HCT116 (cell line): ENCODE measurements around the gene DPH6. TPM values are rescaled to one million over a fixed set of nuclear protein-coding genes. Genes with fewer than 3 reads are reported as not detected.
A peak's percentile ranks its signal among the peaks of the same experiment; 100 is the strongest.

Experiments
- ATAC-seq: fragments of 200-7000 bp; cut with Tn5 transposase; 2 replicates; pipeline ENCODE4 v1.9.1; 2020; ENCODE audit warnings: mild to moderate bottlenecking, moderate library complexity
- BruUV-seq: library from RNA; stranded (reverse); fragments of 400-500 nt; replicated peaks from 2 replicates; lab custom pipeline; 2021; lab: Mats Ljungman, UMichigan
- CTCF ChIA-PET: fragments of 300-600 bp; sonication (Branson Sonifier 250); formaldehyde crosslinking; loops from one replicate; lab custom pipeline; 2021; ENCODE audit warnings: antibody characterized with exemption; lab: Charles Lee
- POLR2A ChIA-PET: fragments of 300-600, 350-600 bp; sonication (Branson Sonifier 250); formaldehyde crosslinking; loops from one replicate; lab custom pipeline; 2021; ENCODE audit warnings: antibody characterized with exemption; lab: Charles Lee
- RAD21 ChIA-PET, 2 experiments: fragments of 300-600 bp; sonication (Branson Sonifier 250); formaldehyde crosslinking; loops; one replicate each; lab custom pipeline; 2023; ENCODE audit warnings: low total read pairs in 2 of 2; ENCODE audit not compliant: uncharacterized antibody in 2 of 2, unreplicated experiment in 2 of 2, low non-redundant PET in 1 of 2; lab: Charles Lee
- DNase-seq: peaks from one replicate; pipeline ENCODE4 v3.0.0-alpha.2; 2010; ENCODE audit warnings: low read depth, low spot score
- H2AFZ ChIP-seq: fragments of 200-600 bp; shearing (Covaris generic), sonication (generic); 2 replicates; pipeline ENCODE4 v1.6.1; 2017; ENCODE audit warnings: low read depth, mixed run types, mixed read lengths, antibody characterized with exemption, low read length; ENCODE audit not compliant: poor library complexity, severe bottlenecking
- H3K27ac ChIP-seq: 2 replicates; pipeline ENCODE4 v1.5.1; 2012; ENCODE audit warnings: low read depth, low read length
- H3K27me3 ChIP-seq: fragments of 200-600 bp; sonication (generic); 2 replicates; pipeline ENCODE4 v1.6.1; 2016; ENCODE audit warnings: mixed run types, low read length, mixed read lengths; ENCODE audit not compliant: insufficient read depth
- H3K36me3 ChIP-seq, 2 experiments: fragments of 200-500 bp in 1 of 2; fragments of 200-600 bp in 1 of 2; sonication (Bioruptor generic) in 1 of 2; sonication (generic) in 1 of 2; 2 replicates each; pipeline versions ENCODE4 v1.5.1 to v1.6.1; 2014 to 2016; ENCODE audit warnings: low read length in 2 of 2, inconsistent platforms in 1 of 2, mixed read lengths in 1 of 2, mixed run types in 1 of 2; ENCODE audit not compliant: insufficient read depth in 2 of 2, control insufficient read depth in 1 of 2
- H3K4me1 ChIP-seq, 2 experiments: fragments of 200-600 bp in 1 of 2; sonication (generic) in 1 of 2; 2 replicates each; pipeline versions ENCODE4 v1.5.1 to v1.6.1; 2012 to 2017; ENCODE audit warnings: low read length in 2 of 2, inconsistent platforms in 1 of 2, mild to moderate bottlenecking in 1 of 2, mixed read lengths in 1 of 2, mixed run types in 1 of 2, moderate library complexity in 1 of 2; ENCODE audit not compliant: insufficient read depth in 2 of 2, control insufficient read depth in 1 of 2
- H3K4me2 ChIP-seq: fragments of 200-600 bp; sonication (generic); 2 replicates; pipeline ENCODE4 v1.6.1; 2017; ENCODE audit warnings: mixed run types, low read length, mixed read lengths
- H3K4me3 ChIP-seq, 2 experiments: fragments of 200-600 bp in 1 of 2; sonication (generic) in 1 of 2; replicated peaks in 1 of 2; 2 replicates each; pipeline ENCODE4 v1.5.1; 2011 to 2016; ENCODE audit warnings: low read length in 2 of 2, control low read depth in 1 of 2, low read depth in 1 of 2, mild to moderate bottlenecking in 1 of 2, mixed read lengths in 1 of 2, mixed run types in 1 of 2
- H3K79me2 ChIP-seq: fragments of 200-600 bp; sonication (generic); 2 replicates; pipeline ENCODE4 v1.6.1; 2017; ENCODE audit warnings: mild to moderate bottlenecking, mixed run types, low read length, moderate library complexity, mixed read lengths; ENCODE audit not compliant: insufficient read depth
- H3K9ac ChIP-seq: fragments of 200-600 bp; sonication (generic); 2 replicates; pipeline ENCODE4 v1.6.1; 2016; ENCODE audit warnings: low read length, mixed read lengths
- H3K9me2 ChIP-seq: fragments of 200-600 bp; sonication (generic), shearing (Covaris generic); 2 replicates; pipeline ENCODE4 v1.6.1; 2017; ENCODE audit warnings: mixed run types, mild to moderate bottlenecking, moderate library complexity; ENCODE audit not compliant: insufficient read depth
- H3K9me3 ChIP-seq, 2 experiments: fragments of 200-500 bp in 1 of 2; fragments of 200-600 bp in 1 of 2; sonication (Bioruptor generic) in 1 of 2; sonication (generic) in 1 of 2; 2 replicates each; pipeline ENCODE4 v1.6.1; 2014 to 2017; ENCODE audit warnings: low read length in 2 of 2, mixed read lengths in 2 of 2, inconsistent platforms in 1 of 2, low read depth in 1 of 2, mild to moderate bottlenecking in 1 of 2, mixed run types in 1 of 2, moderate library complexity in 1 of 2; ENCODE audit not compliant: control insufficient read depth in 1 of 2, insufficient read depth in 1 of 2
- H4K20me1 ChIP-seq: fragments of 200-600 bp; sonication (generic), shearing (Covaris generic); 2 replicates; pipeline ENCODE4 v1.6.1; 2017; ENCODE audit warnings: mixed run types, mild to moderate bottlenecking, moderate library complexity; ENCODE audit not compliant: insufficient read depth
- ATF3 ChIP-seq: IDR thresholded peaks from 2 replicates; pipeline ENCODE4 v1.6.1; 2012
- CBX3 ChIP-seq: IDR thresholded peaks from 2 replicates; pipeline ENCODE4 v1.6.1; 2012; ENCODE audit warnings: low read depth
- FOSL1 ChIP-seq: IDR thresholded peaks from 2 replicates; pipeline ENCODE4 v1.6.1; 2012; ENCODE audit warnings: low read depth
- JUND ChIP-seq: IDR thresholded peaks from 2 replicates; pipeline ENCODE4 v1.6.1; 2012
- SP1 ChIP-seq: IDR thresholded peaks from 2 replicates; pipeline ENCODE4 v1.6.1; 2012; ENCODE audit warnings: low read depth
- SRF ChIP-seq: IDR thresholded peaks from 2 replicates; pipeline ENCODE4 v1.6.1; 2012; ENCODE audit warnings: low read depth
- TCF7L2 ChIP-seq: IDR thresholded peaks from 2 replicates; pipeline ENCODE4 v1.7.0; 2011; ENCODE audit warnings: borderline replicate concordance, inconsistent platforms; ENCODE audit not compliant: insufficient read depth, insufficient read length; ENCODE audit errors: extremely low read depth
- YY1 ChIP-seq: IDR thresholded peaks from 2 replicates; pipeline ENCODE4 v1.6.1; 2011; ENCODE audit warnings: low read length, low read depth, moderate library complexity, mild to moderate bottlenecking; ENCODE audit not compliant: insufficient replicate concordance; ENCODE audit errors: extremely low read depth
- ZBTB33 ChIP-seq: IDR thresholded peaks from 2 replicates; pipeline ENCODE4 v1.6.1; 2011; ENCODE audit warnings: mild to moderate bottlenecking, low read length, moderate library complexity; ENCODE audit not compliant: insufficient replicate concordance; ENCODE audit errors: extremely low read depth
- ZFX ChIP-seq: fragments of 450-650 bp; IDR thresholded peaks from 2 replicates; pipeline ENCODE4 v1.6.1; 2017
- ZNF274 ChIP-seq: fragments of 200-500 bp; sonication (Bioruptor generic); IDR thresholded peaks from 2 replicates; pipeline ENCODE4 v1.6.1; 2014; ENCODE audit warnings: mild to moderate bottlenecking, low read depth, low read length, inconsistent platforms
- intact Hi-C: fragments of 100-400 bp; cut with micrococcal nuclease; formaldehyde crosslinking; loops from 2 replicates; pipeline ENCODE4 v1.10.0; 2022
- total RNA-seq: library from RNA; stranded (reverse); gene quantifications from one replicate; pipeline ENCODE4 v1.2.1, GENCODE V29; 2021; ENCODE audit not compliant: unreplicated experiment
- TF ChIP-seq, protein P1 (sequence below): IDR thresholded peaks from 2 replicates; pipeline ENCODE4 v1.6.1; 2012
- TF ChIP-seq, protein P2 (sequence below), 3 experiments: fragments of 200-600 bp in 1 of 3; sonication (generic) in 1 of 3; IDR thresholded peaks in 2 of 3; conservative IDR thresholded peaks in 1 of 3; 2 replicates each; pipeline ENCODE4 v1.5.1; 2012 to 2017; ENCODE audit warnings: low read depth in 2 of 3, low read length in 2 of 3, antibody characterized with exemption in 1 of 3, borderline replicate concordance in 1 of 3, control low read depth in 1 of 3, mild to moderate bottlenecking in 1 of 3, mixed read lengths in 1 of 3, mixed run types in 1 of 3, moderate library complexity in 1 of 3; ENCODE audit not compliant: insufficient read depth in 1 of 3

The DPH6 gene
- total RNA-seq, 1 experiment from 2014 or later = 18.2 TPM

GRCh38 chr15:35430301-35430700 is 115.7 kb downstream of the DPH6 start:
- Histone ChIP-seq H3K9me2 (no peaks in the 10 kb centered on the region; the same call in 1 of the 2 replicates), H2AFZ (no peak overlapping the region), H3K9me3 (no peaks in the 10 kb centered on the region), H3K4me2 (no peak overlapping the region), H3K79me2 (no peaks in the 10 kb centered on the region), H3K4me3 (no peak overlapping the region), H3K4me1 (peaks cover 2 to 10% of the 10 kb centered on the region in 2 experiments; a peak in 3 of 4 replicates), H4K20me1 (no peaks in the 10 kb centered on the region), H3K9ac (no peak overlapping the region), H3K36me3 (no peaks in the 10 kb centered on the region), H3K27ac (no peak overlapping the region), H3K27me3 (no peaks in the 10 kb centered on the region)
- no TSS peak for BruUV-seq
- POLR2A ChIA-PET = no interaction called here
- intact Hi-C loops = no loop called here
- CTCF ChIA-PET = interaction anchor here (10.0 kb wide), 1 partner anchor 14 kb away, joined by 44 read pairs; no protein-coding TSS in a partner anchor
- DNase-seq (no peak), ATAC-seq (no peak)
- RAD21 ChIA-PET = interaction anchor here in 1 of 2 experiments (0.5 kb wide), 1 partner anchor 15 kb away, joined by 3 read pairs; no protein-coding TSS in a partner anchor
- no peak for TF ChIP-seq TCF7L2
- TF ChIP-seq, protein P1, sequence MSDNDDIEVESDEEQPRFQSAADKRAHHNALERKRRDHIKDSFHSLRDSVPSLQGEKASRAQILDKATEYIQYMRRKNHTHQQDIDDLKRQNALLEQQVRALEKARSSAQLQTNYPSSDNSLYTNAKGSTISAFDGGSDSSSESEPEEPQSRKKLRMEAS = no peak

GRCh38 chr15:35427496-35427895 is 118.5 kb downstream of the DPH6 start:
- ATAC-seq (no peak), DNase-seq (no peak)
- Histone ChIP-seq H3K4me3 (no peak overlapping the region), H3K9me2 (no peaks in the 10 kb centered on the region; the same call in 1 of the 2 replicates), H3K27ac (no peak overlapping the region), H3K79me2 (no peaks in the 10 kb centered on the region), H3K9ac (no peak overlapping the region), H3K4me1 (peaks cover 2 to 10% of the 10 kb centered on the region in 2 experiments; a peak in 3 of 4 replicates), H3K4me2 (peak overlapping the region; percentile 5; the same call in 1 of the 2 replicates), H2AFZ (no peak overlapping the region), H3K27me3 (no peaks in the 10 kb centered on the region), H4K20me1 (no peaks in the 10 kb centered on the region), H3K9me3 (0 out of 4 replicates have a peak, but pooled peaks cover 0 to 3% of the 10 kb centered on the region in 2 experiments), H3K36me3 (no peaks in the 10 kb centered on the region)
- TF ChIP-seq YY1 (no peak), SP1 (no peak), ZBTB33 (no peak), SRF (no peak), CBX3 (no peak), ZFX (no peak), ZNF274 (no peak), JUND (no peak), ATF3 (no peak), FOSL1 (no peak)
- TF ChIP-seq, protein P1 = no peak
- TF ChIP-seq, protein P2, sequence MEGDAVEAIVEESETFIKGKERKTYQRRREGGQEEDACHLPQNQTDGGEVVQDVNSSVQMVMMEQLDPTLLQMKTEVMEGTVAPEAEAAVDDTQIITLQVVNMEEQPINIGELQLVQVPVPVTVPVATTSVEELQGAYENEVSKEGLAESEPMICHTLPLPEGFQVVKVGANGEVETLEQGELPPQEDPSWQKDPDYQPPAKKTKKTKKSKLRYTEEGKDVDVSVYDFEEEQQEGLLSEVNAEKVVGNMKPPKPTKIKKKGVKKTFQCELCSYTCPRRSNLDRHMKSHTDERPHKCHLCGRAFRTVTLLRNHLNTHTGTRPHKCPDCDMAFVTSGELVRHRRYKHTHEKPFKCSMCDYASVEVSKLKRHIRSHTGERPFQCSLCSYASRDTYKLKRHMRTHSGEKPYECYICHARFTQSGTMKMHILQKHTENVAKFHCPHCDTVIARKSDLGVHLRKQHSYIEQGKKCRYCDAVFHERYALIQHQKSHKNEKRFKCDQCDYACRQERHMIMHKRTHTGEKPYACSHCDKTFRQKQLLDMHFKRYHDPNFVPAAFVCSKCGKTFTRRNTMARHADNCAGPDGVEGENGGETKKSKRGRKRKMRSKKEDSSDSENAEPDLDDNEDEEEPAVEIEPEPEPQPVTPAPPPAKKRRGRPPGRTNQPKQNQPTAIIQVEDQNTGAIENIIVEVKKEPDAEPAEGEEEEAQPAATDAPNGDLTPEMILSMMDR (IDR thresholded peaks at IDR 0.05 in 2 of 3, conservative IDR thresholded peaks at IDR 0.05 in 1 of 3; ENCODE audit: borderline replicate concordance in 1 of 3, insufficient read depth in 1 of 3, low read depth in 2 of 3, low read length in 2 of 3) = no peak
- ChIA-PET CTCF (interaction anchor here (0.6 to 10.0 kb wide), 2 partner anchors 17 to 115 kb away, joined by 3 to 44 read pairs; no protein-coding TSS in a partner anchor), POLR2A (interaction anchor here (1.0 kb wide), 1 partner anchor 128 kb away, joined by 3 read pairs; no protein-coding TSS in a partner anchor), RAD21 (no interaction called here)
- intact Hi-C loops = no loop called here
- BruUV-seq = no TSS peak
